Right lobe of liver (tissue), 6 donors: ENCODE data around the gene CC2D1A. TPM values are rescaled to one million over a fixed set of nuclear protein-coding genes. Genes with fewer than 3 reads are reported as not detected.

Source experiments
- ATAC-seq, 4 donors: fragments of 200-7000 bp; cut with Tn5 transposase; one replicate each; pipeline ENCODE4 v1.9.1; 2020; ENCODE audit warnings: mild to moderate bottlenecking in 4 of 4, moderate library complexity in 4 of 4
- DNase-seq, 3 donors: peaks; one replicate each; pipeline ENCODE4 v3.0.0-alpha.2; 2020
- H3K27ac ChIP-seq, 3 donors: fragments of 200-600 bp; one replicate each; pipeline ENCODE4 v1.8.0; 2022
- H3K27me3 ChIP-seq, 2 donors: fragments of 200-600 bp; one replicate each; pipeline ENCODE4 v1.8.0; 2022
- H3K36me3 ChIP-seq, 4 donors: fragments of 200-600 bp; sonication (generic) in 1 of 4; one replicate each; pipeline versions ENCODE4 v1.5.1 to v1.8.0; 2017 to 2022; ENCODE audit warnings: control low read depth in 1 of 4
- H3K4me1 ChIP-seq, 4 donors: fragments of 200-600 bp; sonication (generic) in 1 of 4; one replicate each; pipeline versions ENCODE4 v1.5.1 to v1.8.0; 2017 to 2022; ENCODE audit warnings: control low read depth in 1 of 4
- H3K4me3 ChIP-seq, 3 donors: fragments of 200-600 bp; one replicate each; pipeline ENCODE4 v1.8.0; 2022
- H3K9me3 ChIP-seq, 4 donors: fragments of 200-600 bp; sonication (generic) in 1 of 4; one replicate each; pipeline versions ENCODE4 v1.5.1 to v1.8.0; 2017 to 2022; ENCODE audit warnings: control low read depth in 1 of 4
- POLR2A ChIP-seq: fragments of 450-650 bp; IDR thresholded peaks from one replicate; pipeline ENCODE4 v1.6.1; 2017; ENCODE audit warnings: antibody characterized with exemption, mild to moderate bottlenecking
- WGBS: methylation state at CpG from one replicate; pipeline ENCODE4 v1.1.6; 2018; ENCODE audit warnings: low coverage, low lambda C conversion rate; ENCODE audit not compliant: insufficient coverage; ENCODE audit errors: missing lambda C conversion rate; 5-methylcytosine and 5-hydroxymethylcytosine counted together
- intact Hi-C, 2 donors: fragments of 100-400 bp; cut with DNase I; formaldehyde crosslinking; loops; one replicate each; pipeline versions ENCODE4 v1.11.2 to v1.14.1; 2022
- total RNA-seq, 6 experiments: library from RNA; depleted of rRNA in 2 of 6; stranded (reverse); fragments of >200 nt in 2 of 6; fragmentation: NEBNext Ultra II Directional in 3 of 6; extraction: Animal tissue kit (Norgen Biotek cat#: 25700) in 3 of 6; gene quantifications; one replicate each; pipeline versions ENCODE4 v1.1.0 to v1.2.4, GENCODE V29; 2016 to 2023
- TF ChIP-seq, protein P1 (sequence below), 4 donors: fragments of 200-600 bp in 3 of 4; fragments of 450-650 bp in 1 of 4; IDR thresholded peaks; one replicate each; pipeline versions ENCODE4 v1.5.1 to v1.8.0; 2016 to 2022; ENCODE audit warnings: antibody characterized with exemption in 4 of 4, mild to moderate bottlenecking in 2 of 4
- donor health status: DM: no; HTN: yes; CAD: no.
- donor health status: DM: no; HTN: no; CAD: no.
- donor health status: DM: no; HTN: no; CAD: no.
- donor health status: DM: no; HTN: yes; CAD: no.
- donor health status: DM: no; HTN: yes; CAD: no.

Gene CC2D1A
- total RNA-seq, 6 experiments from 2014 or later, result 16.5 to 29.8 (median 18.1) TPM

DNA sequence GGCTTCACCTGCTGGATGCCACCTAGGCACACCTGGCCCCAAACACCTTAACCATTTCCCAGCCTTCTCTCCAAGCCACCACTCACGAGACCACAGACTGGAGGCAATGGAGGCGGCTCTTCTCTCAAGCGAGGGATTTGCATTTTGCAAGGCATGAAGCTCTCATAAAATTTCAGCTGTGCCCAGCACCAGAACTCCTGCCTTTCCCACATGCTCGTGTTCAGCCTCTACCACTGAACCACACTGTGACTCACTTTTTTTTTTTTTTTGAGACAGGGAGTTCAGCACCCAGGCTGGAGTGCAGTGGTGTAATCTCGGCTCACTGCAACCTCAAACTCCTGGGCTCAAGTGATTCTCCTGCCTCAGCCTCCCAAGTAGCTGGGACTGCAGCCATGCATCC is 18.5 kb upstream of the CC2D1A start:
- no peak overlapping the region for H3K4me3 ChIP-seq
- DNase-seq, result no peak
- H3K27me3 ChIP-seq, result no peaks in the 10 kb centered on the region
- H3K4me1 ChIP-seq, result no peaks in the 10 kb centered on the region
- no peak for TF ChIP-seq POLR2A
- TF ChIP-seq, protein P1, sequence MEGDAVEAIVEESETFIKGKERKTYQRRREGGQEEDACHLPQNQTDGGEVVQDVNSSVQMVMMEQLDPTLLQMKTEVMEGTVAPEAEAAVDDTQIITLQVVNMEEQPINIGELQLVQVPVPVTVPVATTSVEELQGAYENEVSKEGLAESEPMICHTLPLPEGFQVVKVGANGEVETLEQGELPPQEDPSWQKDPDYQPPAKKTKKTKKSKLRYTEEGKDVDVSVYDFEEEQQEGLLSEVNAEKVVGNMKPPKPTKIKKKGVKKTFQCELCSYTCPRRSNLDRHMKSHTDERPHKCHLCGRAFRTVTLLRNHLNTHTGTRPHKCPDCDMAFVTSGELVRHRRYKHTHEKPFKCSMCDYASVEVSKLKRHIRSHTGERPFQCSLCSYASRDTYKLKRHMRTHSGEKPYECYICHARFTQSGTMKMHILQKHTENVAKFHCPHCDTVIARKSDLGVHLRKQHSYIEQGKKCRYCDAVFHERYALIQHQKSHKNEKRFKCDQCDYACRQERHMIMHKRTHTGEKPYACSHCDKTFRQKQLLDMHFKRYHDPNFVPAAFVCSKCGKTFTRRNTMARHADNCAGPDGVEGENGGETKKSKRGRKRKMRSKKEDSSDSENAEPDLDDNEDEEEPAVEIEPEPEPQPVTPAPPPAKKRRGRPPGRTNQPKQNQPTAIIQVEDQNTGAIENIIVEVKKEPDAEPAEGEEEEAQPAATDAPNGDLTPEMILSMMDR (IDR thresholded peaks at IDR 0.05), result no peak
- no peak overlapping the region for H3K27ac ChIP-seq
- 66% methylated on average over 5 of the region's 5 CpGs for WGBS
- no peaks in the 10 kb centered on the region for H3K9me3 ChIP-seq
- H3K36me3 ChIP-seq, result no peaks in the 10 kb centered on the region
- intact Hi-C loops, result loop anchor here (10.0 kb wide), 2 partner anchors 157 to 167 kb away; no protein-coding TSS in a partner anchor
- no peak for ATAC-seq

DNA sequence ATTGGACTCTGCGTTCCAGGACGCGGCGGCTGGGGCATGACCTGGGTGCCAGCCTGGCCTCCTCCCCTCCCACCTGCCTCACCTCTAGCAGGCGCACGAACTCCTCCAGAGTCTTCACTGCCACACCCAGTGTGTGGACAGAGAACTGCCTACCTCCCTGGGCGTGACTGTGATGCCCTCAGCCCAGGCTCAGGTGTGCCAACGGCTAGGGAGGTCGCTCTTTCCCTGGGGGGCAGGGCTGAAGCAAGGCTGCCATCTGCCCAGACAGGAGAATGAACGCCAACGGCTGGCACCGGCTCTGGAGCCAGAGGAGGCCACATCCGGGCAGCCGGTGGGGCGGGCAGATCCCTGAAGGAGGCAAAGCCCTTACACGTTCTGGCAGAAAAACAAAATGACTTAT is 17.7 kb upstream of the CC2D1A start:
- Histone ChIP-seq H3K4me3 (no peak overlapping the region), H3K4me1 (no peaks in the 10 kb centered on the region), H3K36me3 (no peaks in the 10 kb centered on the region), H3K9me3 (no peaks in the 10 kb centered on the region), H3K27me3 (no peaks in the 10 kb centered on the region), H3K27ac (no peak overlapping the region)
- 77% methylated on average over 10 of the region's 16 CpGs for WGBS
- no peak for ATAC-seq
- DNase-seq, result peak in 1 of 3 donors; percentile 74
- TF ChIP-seq, protein P1 (IDR thresholded peaks at IDR 0.05), result no peak
- intact Hi-C loops, result loop anchor here (10.0 kb wide), 2 partner anchors 157 to 167 kb away; no protein-coding TSS in a partner anchor

- Histone ChIP-seq H3K4me1 (no peaks in the 10 kb centered on the region), H3K9me3 (no peaks in the 10 kb centered on the region), H3K27me3 (no peaks in the 10 kb centered on the region), H3K4me3 (no peak overlapping the region), H3K27ac (no peak overlapping the region), H3K36me3 (no peaks in the 10 kb centered on the region)
- 100% methylated on average over 2 of the region's 13 CpGs for WGBS
- ATAC-seq (peak in 1 of 4 donors; percentile 17), DNase-seq (no peak)
- intact Hi-C loops, result no loop called here
- TF ChIP-seq, protein P1 (IDR thresholded peaks at IDR 0.05), result no peak
- TF ChIP-seq POLR2A, result no peak
Observed at GRCh38 chr19:13890136-13890535, 15.9 kb upstream of the CC2D1A start.

GRCh38 chr19:13892870-13893269 is 13.1 kb upstream of the CC2D1A start:
- WGBS, result 72% methylated on average over 9 of the region's 9 CpGs
- TF ChIP-seq, protein P1 (IDR thresholded peaks at IDR 0.05), result no peak
- TF ChIP-seq POLR2A, result no peak
- Histone ChIP-seq H3K27me3 (no peaks in the 10 kb centered on the region), H3K4me3 (no peak overlapping the region), H3K4me1 (no peaks in the 10 kb centered on the region), H3K27ac (no peak overlapping the region), H3K36me3 (no peaks in the 10 kb centered on the region), H3K9me3 (no peaks in the 10 kb centered on the region)
- DNase-seq (no peak), ATAC-seq (no peak)
- intact Hi-C loops, result no loop called here

- Histone ChIP-seq H3K4me3 (no peak overlapping the region), H3K27me3 (no peaks in the 10 kb centered on the region), H3K27ac (no peak overlapping the region), H3K36me3 (no peaks in the 10 kb centered on the region), H3K9me3 (no peaks in the 10 kb centered on the region), H3K4me1 (peaks cover 0 to 9% (median 0%) of the 10 kb centered on the region in 4 donors)
- DNase-seq, result no peak
- TF ChIP-seq, protein P1 (IDR thresholded peaks at IDR 0.05), result no peak
- TF ChIP-seq POLR2A, result no peak
- ATAC-seq, result no peak
- intact Hi-C loops, result no loop called here
- whole genome bisulfite sequencing, result 87% methylated on average over 5 of the region's 5 CpGs
Observed at GRCh38 chr19:13894552-13894951, 11.4 kb upstream of the CC2D1A start.
